HG03135 (cell line): Measurements from ENCODE around the gene CALM1.
"Not testable (repeated sequence)": the region's sequence is repeated elsewhere in the genome, so short reads cannot be mapped to it uniquely, and the experiment has no call there.

ENCODE experiments used
- ATAC-seq: cut with Tn5 transposase; IDR thresholded peaks from one replicate; pipeline ENCODE4 v1.9.1; 2021; ENCODE audit warnings: mild to moderate bottlenecking, moderate library complexity; ENCODE audit not compliant: unreplicated experiment

CALM1 gene

GRCh38 chr14:90383126-90383730 is 13.6 kb upstream of the CALM1 start:
- ATAC-seq = peak; percentile 92

GRCh38 chr14:90383731-90384542 is 12.9 kb upstream of the CALM1 start:
- ATAC-seq = peak; percentile 30

GRCh38 chr14:90384543-90384911 is 12.3 kb upstream of the CALM1 start:
- ATAC-seq = no peak

GRCh38 chr14:90386321-90386720 is 10.5 kb upstream of the CALM1 start:
- ATAC-seq = no peak

GRCh38 chr14:90387206-90387760 is 9.5 kb upstream of the CALM1 start:
- ATAC-seq = no peak

- ATAC-seq = no peak
Observed at GRCh38 chr14:90388437-90388836, 8.4 kb upstream of the CALM1 start.

GRCh38 chr14:90388982-90389381 is 7.8 kb upstream of the CALM1 start:
- ATAC-seq = no peak

- no peak for ATAC-seq
Observed at GRCh38 chr14:90393966-90394365, 2.9 kb upstream of the CALM1 start.

GRCh38 chr14:90394782-90395181 is 2.0 kb upstream of the CALM1 start:
- not testable (repeated sequence) for ATAC-seq

GRCh38 chr14:90397425-90398314 is 841 bp downstream of the CALM1 start:
- peak; percentile 41 for ATAC-seq

- peak; percentile 13 for ATAC-seq
Observed at GRCh38 chr14:90398315-90398839, 1.5 kb downstream of the CALM1 start.

- ATAC-seq = no peak
Observed at GRCh38 chr14:90398841-90399540, 2.2 kb downstream of the CALM1 start.

GRCh38 chr14:90399541-90400444 is 3.0 kb downstream of the CALM1 start:
- ATAC-seq = peak; percentile 53

- no peak for ATAC-seq
Observed at GRCh38 chr14:90400904-90401561, 4.2 kb downstream of the CALM1 start.

- ATAC-seq = no peak
Observed at GRCh38 chr14:90402016-90402415, 5.2 kb downstream of the CALM1 start.

GRCh38 chr14:90403065-90403464 is 6.2 kb downstream of the CALM1 start:
- ATAC-seq = no peak

- ATAC-seq = no peak
Observed at GRCh38 chr14:90405101-90405500, 8.3 kb downstream of the CALM1 start.

GRCh38 chr14:90405755-90406154 is 8.9 kb downstream of the CALM1 start:
- ATAC-seq = no peak

- ATAC-seq = no peak
Observed at GRCh38 chr14:90406384-90406798, 9.6 kb downstream of the CALM1 start.
